HG03175 (cell line): Measurements from ENCODE around the gene FLG.
"Not testable (repeated sequence)": the region's sequence is repeated elsewhere in the genome, so short reads cannot be mapped to it uniquely, and the experiment has no call there.

Experiments used
- ATAC-seq: cut with Tn5 transposase; IDR thresholded peaks from one replicate; pipeline ENCODE4 v1.9.1; 2021; ENCODE audit warnings: mild to moderate bottlenecking, moderate library complexity; ENCODE audit not compliant: unreplicated experiment

The FLG gene

GRCh38 chr1:152303139-152303872 lies 21.7 kb downstream of the FLG start:
- not testable (repeated sequence) for ATAC-seq

DNA sequence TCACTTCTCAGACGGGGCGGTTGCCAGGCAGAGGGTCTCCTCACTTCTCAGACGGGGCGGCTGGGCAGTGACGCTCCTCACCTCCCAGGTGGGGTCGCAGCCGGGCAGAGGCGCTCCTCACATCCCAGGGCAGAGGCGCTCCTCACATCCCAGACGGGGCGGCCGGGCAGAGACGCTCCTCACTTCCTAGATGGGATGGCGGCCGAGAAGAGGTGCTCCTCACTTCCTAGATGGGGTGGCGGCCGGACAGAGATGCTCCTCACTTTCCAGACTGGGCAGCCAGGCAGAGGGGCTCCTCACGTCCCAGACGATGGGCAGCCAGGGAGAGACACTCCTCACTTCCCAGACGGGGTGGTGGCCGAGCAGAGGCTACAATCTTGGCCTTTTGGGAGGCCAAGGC lies 68.6 kb downstream of the FLG start:
- not testable (repeated sequence) for ATAC-seq
